ENCODE data around the gene SCG2. TPM values are rescaled to one million over a fixed set of nuclear protein-coding genes. Genes with fewer than 3 reads are reported as not detected.

Gene SCG2
- total and polyA plus RNA-seq, 2 of the 4 experiments (the other 2 are of a cell fraction), result 0.36 to 0.46 TPM

- H3K9me3 ChIP-seq (ENCODE audit: control insufficient read depth, insufficient read depth, low read length), result no peaks in the 10 kb centered on the region
- H3K27ac ChIP-seq (ENCODE audit: insufficient read depth, low read length), result no peak overlapping the region
- H4K5ac ChIP-seq (ENCODE audit: low read depth, low read length), result no peak overlapping the region
- H2AK5ac ChIP-seq (ENCODE audit: low read depth, low read length), result no peak overlapping the region
- in situ Hi-C loops (cut with MboI; ENCODE audit: low sequenced_read_pairs) (no loop called here), intact Hi-C loops (cut with micrococcal nuclease) (no loop called here), dilution Hi-C loops (cut with HindIII; ENCODE audit: low sequenced_read_pairs, unreplicated experiment) (no loop called here)
- H4K8ac ChIP-seq (ENCODE audit: low read depth in 2 of 2, low read length in 2 of 2), result no peak overlapping the region
- no peaks in the 10 kb centered on the region for H3K36me3 ChIP-seq (ENCODE audit: control insufficient read depth, insufficient read depth, low read length)
- H4K20me1 ChIP-seq (ENCODE audit: insufficient read depth, low read length), result no peaks in the 10 kb centered on the region
- ChIA-PET POLR2A (ENCODE audit: unreplicated experiment) (no interaction called here), CTCF (no interaction called here)
- no peak for TF ChIP-seq CTCF (conservative IDR thresholded peaks at IDR 0.05; ENCODE audit: low read depth, low read length)
- peak; percentile 64 for TF ChIP-seq MAFK (IDR thresholded peaks at IDR 0.05; ENCODE audit: low read depth, low read length)
- no peak for TF ChIP-seq ELK1 (IDR thresholded peaks at IDR 0.05; ENCODE audit: borderline replicate concordance, low read depth, low read length)
- no peak overlapping the region for H2BK5ac ChIP-seq (ENCODE audit: low read depth, low read length, poor library complexity, severe bottlenecking)
- WGBS, 2 experiments (ENCODE audit: extremely low coverage in 2 of 2, insufficient read length in 1 of 2), result 100% methylated on average over 1 of the region's 2 CpGs; no CpG with 5 or more reads in 1 of the 2 experiments
- 0 out of 2 replicates have a peak overlapping the region, but pooled peaks have one; percentile 53 for H2BK20ac ChIP-seq (ENCODE audit: low read depth, low read length)
- no peak overlapping the region for H3K4me2 ChIP-seq (ENCODE audit: low read depth, low read length)
- H3K56ac ChIP-seq (ENCODE audit: extremely low read depth, insufficient read depth, low read length), result no peak overlapping the region
- no peak overlapping the region for H3K14ac ChIP-seq (replicated peaks; ENCODE audit: low read depth, low read length)
- no peak overlapping the region for H3K4ac ChIP-seq (ENCODE audit: low read depth, low read length)
- no peak overlapping the region for H3K4me3 ChIP-seq (ENCODE audit: insufficient read depth, low read depth, low read length)
- H3K9me1 ChIP-seq (ENCODE audit: insufficient read depth, low read length), result no peaks in the 10 kb centered on the region
- DNase-seq (no peak), ATAC-seq (ENCODE audit: low read depth) (no peak)
- peaks cover 5% of the 10 kb centered on the region for H3K4me1 ChIP-seq (ENCODE audit: control insufficient read depth, insufficient read depth, low read length)
- H2BK15ac ChIP-seq (ENCODE audit: low read depth, low read length), result no peak overlapping the region; the same call in 2 of the 3 replicates
- H3K23ac ChIP-seq (ENCODE audit: low read depth, low read length), result no peak overlapping the region
- no peaks in the 10 kb centered on the region for H3K79me1 ChIP-seq (ENCODE audit: low read depth in 1 of 2, low read length in 2 of 2)
- H2AFZ ChIP-seq (replicated peaks; ENCODE audit: low read length, poor library complexity), result no peak overlapping the region
- no peaks in the 10 kb centered on the region for H3K27me3 ChIP-seq (ENCODE audit: control insufficient read depth, insufficient read depth, low read length)
- H2BK120ac ChIP-seq (ENCODE audit: low read depth, low read length), result no peak overlapping the region
- H3K9ac ChIP-seq (ENCODE audit: low read depth, low read length), result no peak overlapping the region
- H2AK9ac ChIP-seq (replicated peaks; ENCODE audit: low read depth, low read length, poor library complexity), result no peak overlapping the region
- H3K18ac ChIP-seq (ENCODE audit: low read depth, low read length), result no peak overlapping the region
- no peak overlapping the region for H4K91ac ChIP-seq (ENCODE audit: insufficient read depth, low read depth, low read length)
- no TSS peak for BruUV-seq (replicated peaks)
Observed at GRCh38 chr2:223570784-223571183, 31.4 kb downstream of the SCG2 start.

Data from IMR-90 (cell line).